WTC11 (cell line): Measurements from ENCODE around the gene VPS39. TPM values are rescaled to one million over a fixed set of nuclear protein-coding genes. Genes with fewer than 3 reads are reported as not detected.

Experiments
- ATAC-seq: fragments of 200-7000 bp; cut with Tn5 transposase; 2 replicates; pipeline ENCODE4 v1.10.0; 2021; ENCODE audit warnings: mild to moderate bottlenecking, moderate library complexity
- CTCF ChIA-PET: fragments of 300-600 bp; sonication (Branson Sonifier 250); formaldehyde crosslinking; loops from one replicate; lab custom pipeline; 2021; ENCODE audit warnings: antibody characterized with exemption; lab: Charles Lee
- POLR2A ChIA-PET: fragments of 350-600 bp; sonication (Branson Sonifier 250); formaldehyde crosslinking; loops from one replicate; lab custom pipeline; 2021; ENCODE audit warnings: antibody characterized with exemption; lab: Charles Lee
- DNase-seq: peaks from one replicate; pipeline ENCODE4 v3.0.0; 2021; ENCODE audit warnings: low spot score
- H3K27ac Mint-ChIP-seq: 2 replicates; pipeline ENCODE4 v1.8.0; 2021; ENCODE audit warnings: mixed read lengths
- H3K27me3 Mint-ChIP-seq: 2 replicates; pipeline ENCODE4 v1.8.0; 2021; ENCODE audit warnings: low read depth, mild to moderate bottlenecking, moderate library complexity, mixed read lengths
- H3K36me3 Mint-ChIP-seq: 2 replicates; pipeline ENCODE4 v1.8.0; 2021; ENCODE audit warnings: mixed read lengths
- H3K4me1 Mint-ChIP-seq: 2 replicates; pipeline ENCODE4 v1.8.0; 2022; ENCODE audit warnings: mixed read lengths
- H3K4me3 Mint-ChIP-seq: 2 replicates; pipeline ENCODE4 v1.8.0; 2021; ENCODE audit warnings: mild to moderate bottlenecking, moderate library complexity, mixed read lengths
- H3K9me3 Mint-ChIP-seq: 2 replicates; pipeline ENCODE4 v1.8.0; 2021; ENCODE audit warnings: mixed read lengths
- AR ChIP-seq: fragments of 250-450 bp; sonication (Bioruptor Pico); IDR thresholded peaks from 2 replicates; pipeline ENCODE4 v1.9.0; 2021; ENCODE audit warnings: mild to moderate bottlenecking
- CBFB ChIP-seq: sonication (generic); formaldehyde crosslinking; IDR thresholded peaks from 2 replicates; pipeline ENCODE4 v1.8.1; 2022; ENCODE audit warnings: mild to moderate bottlenecking, low read depth, missing genetic modification reagents
- CREB1 ChIP-seq: sonication (generic); formaldehyde crosslinking; IDR thresholded peaks from 2 replicates; pipeline ENCODE4 v1.8.0; 2023; ENCODE audit warnings: mild to moderate bottlenecking, missing genetic modification reagents
- CTCF ChIP-seq: fragments of 200-600 bp; IDR thresholded peaks from 2 replicates; pipeline ENCODE4 v1.8.0; 2022; ENCODE audit warnings: antibody characterized with exemption
- GABPB1 ChIP-seq: sonication (generic); formaldehyde crosslinking; IDR thresholded peaks from 2 replicates; pipeline ENCODE4 v1.8.1; 2023; ENCODE audit warnings: mild to moderate bottlenecking, missing genetic modification reagents
- GTF2I ChIP-seq: fragments of 250-450 bp; sonication (Bioruptor Pico); conservative IDR thresholded peaks from 2 replicates; pipeline ENCODE4 v1.4.0; 2021; ENCODE audit warnings: mild to moderate bottlenecking
- MAX ChIP-seq: sonication (generic); formaldehyde crosslinking; IDR thresholded peaks from 2 replicates; pipeline ENCODE4 v1.8.0; 2022; ENCODE audit warnings: mild to moderate bottlenecking, missing genetic modification reagents
- NR3C1 ChIP-seq: sonication (generic); formaldehyde crosslinking; conservative IDR thresholded peaks from 2 replicates; pipeline ENCODE4 v1.8.1; 2023; ENCODE audit warnings: low read depth, mild to moderate bottlenecking, missing genetic modification reagents
- PRDM15 ChIP-seq: sonication (generic); formaldehyde crosslinking; IDR thresholded peaks from 2 replicates; pipeline ENCODE4 v1.8.0; 2022; ENCODE audit warnings: missing genetic modification reagents
- SMAD4 ChIP-seq: sonication (generic); formaldehyde crosslinking; IDR thresholded peaks from 2 replicates; pipeline ENCODE4 v1.8.0; 2022; ENCODE audit warnings: mild to moderate bottlenecking, missing genetic modification reagents
- SP1 ChIP-seq: sonication (generic); formaldehyde crosslinking; conservative IDR thresholded peaks from 2 replicates; pipeline ENCODE4 v1.8.1; 2022; ENCODE audit warnings: missing genetic modification reagents
- TEAD1 ChIP-seq: sonication (generic); formaldehyde crosslinking; IDR thresholded peaks from 2 replicates; pipeline ENCODE4 v1.8.0; 2022; ENCODE audit warnings: mild to moderate bottlenecking, missing genetic modification reagents
- TEAD4 ChIP-seq: sonication (generic); formaldehyde crosslinking; IDR thresholded peaks from 2 replicates; pipeline ENCODE4 v1.8.0; 2022; ENCODE audit warnings: mild to moderate bottlenecking, missing genetic modification reagents
- ZBTB21 ChIP-seq: sonication (generic); formaldehyde crosslinking; IDR thresholded peaks from 2 replicates; pipeline ENCODE4 v1.8.1; 2023; ENCODE audit warnings: mild to moderate bottlenecking, missing genetic modification reagents, borderline replicate concordance
- ZMAT4 ChIP-seq: fragments of 250-450 bp; sonication (Bioruptor Pico); IDR thresholded peaks from 2 replicates; pipeline ENCODE4 v1.9.0; 2021; ENCODE audit warnings: mild to moderate bottlenecking
- ZNF138 ChIP-seq: sonication (generic); formaldehyde crosslinking; conservative IDR thresholded peaks from 2 replicates; pipeline ENCODE4 v1.8.1; 2022; ENCODE audit warnings: mild to moderate bottlenecking, moderate library complexity, missing genetic modification reagents
- ZNF512 ChIP-seq: sonication (generic); formaldehyde crosslinking; IDR thresholded peaks from 2 replicates; pipeline ENCODE4 v1.8.1; 2022; ENCODE audit warnings: missing genetic modification reagents, borderline replicate concordance
- total RNA-seq: library from RNA; stranded (reverse); gene quantifications from 3 replicates; pipeline ENCODE4 v1.2.3, GENCODE V29; 2021
- TF ChIP-seq, protein P1 (sequence below): sonication (generic); formaldehyde crosslinking; IDR thresholded peaks from 2 replicates; pipeline ENCODE4 v1.8.0; 2022; ENCODE audit warnings: mild to moderate bottlenecking, missing genetic modification reagents

The VPS39 gene
- total RNA-seq, 1 experiment from 2014 or later = 44.5 TPM

DNA sequence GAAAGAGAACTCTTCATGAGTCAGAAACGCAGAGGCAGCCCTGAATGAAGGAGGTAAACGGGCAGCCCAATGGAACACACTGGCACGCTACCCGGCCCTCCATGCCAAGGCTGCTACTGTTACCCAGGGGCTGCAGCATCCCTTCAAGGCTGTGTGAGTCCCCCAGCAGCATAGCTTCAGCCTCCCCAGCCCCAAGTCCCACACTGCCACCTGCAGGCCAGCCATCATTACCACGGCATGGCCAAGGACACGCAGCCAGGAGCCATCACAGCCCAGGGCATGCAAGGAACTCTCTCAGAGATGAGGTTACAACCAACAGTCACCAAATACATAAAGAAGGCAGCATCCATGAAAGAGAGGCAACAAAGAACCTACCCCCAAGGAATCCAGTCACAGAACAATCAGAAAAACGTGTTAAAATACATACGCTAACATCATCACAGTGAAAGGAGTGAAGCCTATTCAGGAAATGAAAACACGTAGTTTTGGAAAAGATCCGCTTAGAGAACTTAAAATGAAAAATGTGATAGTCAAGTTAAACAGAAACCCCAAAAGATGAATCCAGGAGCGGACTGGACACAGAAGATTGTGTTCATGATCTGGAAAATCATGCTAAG, 74.1 kb downstream of the VPS39 start (continued):
- TF ChIP-seq CTCF (peak; percentile 86), SMAD4 (CRISPR knock-in tag) (no peak), MAX (CRISPR knock-in tag) (no peak), TEAD1 (CRISPR knock-in tag) (no peak), CBFB (CRISPR knock-in tag) (no peak), CREB1 (no peak), ZMAT4 (CRISPR knock-in tag) (no peak), ZNF512 (CRISPR knock-in tag) (no peak), SP1 (CRISPR knock-in tag) (0 out of 2 replicates have a peak, but pooled peaks have one; percentile 25), TEAD4 (CRISPR knock-in tag) (no peak)
- TF ChIP-seq, protein P1, sequence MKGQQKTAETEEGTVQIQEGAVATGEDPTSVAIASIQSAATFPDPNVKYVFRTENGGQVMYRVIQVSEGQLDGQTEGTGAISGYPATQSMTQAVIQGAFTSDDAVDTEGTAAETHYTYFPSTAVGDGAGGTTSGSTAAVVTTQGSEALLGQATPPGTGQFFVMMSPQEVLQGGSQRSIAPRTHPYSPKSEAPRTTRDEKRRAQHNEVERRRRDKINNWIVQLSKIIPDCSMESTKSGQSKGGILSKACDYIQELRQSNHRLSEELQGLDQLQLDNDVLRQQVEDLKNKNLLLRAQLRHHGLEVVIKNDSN = no peak
- TF ChIP-seq, all 79 proteins: peak for 3

- Mint-ChIP-seq H3K27ac (no peak overlapping the region), H3K4me1 (peaks cover 3% of the 10 kb centered on the region), H3K36me3 (no peaks in the 10 kb centered on the region), H3K27me3 (no peaks in the 10 kb centered on the region; the same call in 1 of the 2 replicates), H3K4me3 (no peak overlapping the region), H3K9me3 (no peaks in the 10 kb centered on the region)
- CTCF ChIA-PET = interaction anchor here (0.6 to 7.3 kb wide), 27 partner anchors 9 to 252 kb away, joined by 3 to 106 read pairs (median 7); partner anchors contain the start of genes EHD4, PLA2G4D and PLA2G4F
- DNase-seq = no peak
- POLR2A ChIA-PET = no interaction called here
- TF ChIP-seq ZNF138 (no peak), GTF2I (CRISPR knock-in tag) (no peak), ZBTB21 (CRISPR knock-in tag) (no peak), PRDM15 (no peak), GABPB1 (CRISPR knock-in tag) (no peak), AR (no peak), NR3C1 (CRISPR knock-in tag) (no peak)
- no peak for ATAC-seq
Observed at GRCh38 chr15:42133356-42133755, 74.7 kb downstream of the VPS39 start.
